Endothelial cell of hepatic sinusoid (primary cell): ENCODE measurements around the gene ZKSCAN4.

Source experiments
- in situ Hi-C: cut with HindIII; loops from 2 replicates; pipeline ENCODE4 v1.10.0; 2017; ENCODE audit warnings: low sequenced_read_pairs

Gene ZKSCAN4

DNA sequence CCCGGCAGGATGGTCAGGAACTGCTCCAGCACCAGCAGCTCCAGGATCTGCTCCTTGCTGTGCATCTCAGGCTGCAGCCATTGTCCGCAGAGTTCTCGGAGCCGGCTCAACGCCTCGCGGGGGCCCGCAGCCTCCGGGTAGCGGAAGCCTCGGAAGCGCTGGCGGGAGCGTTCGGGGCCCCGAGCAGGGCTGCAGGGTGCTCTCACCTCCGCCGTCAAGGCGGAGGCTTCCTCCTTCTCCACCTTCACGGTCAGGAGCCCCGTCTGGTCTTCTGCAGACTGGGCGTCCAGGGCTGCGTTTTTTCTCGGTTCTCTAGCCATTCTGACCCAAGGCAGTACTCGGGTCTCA lies 434 bp downstream of the ZKSCAN4 start:
- in situ Hi-C loops = loop anchor here (5.0 kb wide), 1 partner anchor 131 kb away; no protein-coding TSS in a partner anchor

DNA sequence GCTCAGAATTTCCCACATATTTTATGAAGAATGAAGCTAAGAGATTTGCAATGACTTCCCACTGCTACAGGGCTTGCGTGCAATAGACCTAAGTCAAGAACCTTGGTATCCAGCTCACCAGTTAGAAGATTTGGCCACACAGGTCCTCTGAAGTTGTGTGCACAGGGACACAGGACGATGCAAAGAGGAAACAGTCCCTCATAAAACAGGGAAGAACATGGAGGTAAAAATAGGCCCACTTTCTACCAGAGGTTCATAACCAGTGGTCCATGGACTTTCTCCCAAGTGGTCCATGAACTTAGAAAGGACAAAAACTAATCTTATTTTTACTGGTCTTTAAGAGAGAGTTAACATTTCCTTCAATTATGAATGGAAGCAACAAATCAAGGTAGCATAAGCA lies 1.3 kb downstream of the ZKSCAN4 start:
- in situ Hi-C loops = loop anchor here (5.0 kb wide), 1 partner anchor 132 kb away; no protein-coding TSS in a partner anchor

DNA sequence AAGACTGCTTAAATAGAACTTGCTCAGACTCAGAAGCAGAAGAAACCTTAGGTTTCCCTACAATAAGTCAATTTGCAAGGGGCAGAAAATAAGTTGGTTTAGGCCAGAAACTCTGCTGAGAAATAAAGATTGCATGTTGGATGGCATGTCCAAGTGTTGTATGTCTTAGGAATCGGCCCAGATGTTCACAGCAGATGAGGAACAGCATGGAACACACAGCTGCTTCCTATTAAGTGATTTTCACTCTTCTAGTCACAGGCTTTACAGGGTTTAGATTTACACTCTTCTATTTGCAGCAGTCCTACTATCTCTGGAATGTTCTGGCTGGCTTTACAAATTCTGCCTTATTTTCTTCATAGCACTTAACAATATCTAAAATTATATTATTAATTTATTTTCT lies 3.2 kb downstream of the ZKSCAN4 start:
- in situ Hi-C loops = no loop called here

DNA sequence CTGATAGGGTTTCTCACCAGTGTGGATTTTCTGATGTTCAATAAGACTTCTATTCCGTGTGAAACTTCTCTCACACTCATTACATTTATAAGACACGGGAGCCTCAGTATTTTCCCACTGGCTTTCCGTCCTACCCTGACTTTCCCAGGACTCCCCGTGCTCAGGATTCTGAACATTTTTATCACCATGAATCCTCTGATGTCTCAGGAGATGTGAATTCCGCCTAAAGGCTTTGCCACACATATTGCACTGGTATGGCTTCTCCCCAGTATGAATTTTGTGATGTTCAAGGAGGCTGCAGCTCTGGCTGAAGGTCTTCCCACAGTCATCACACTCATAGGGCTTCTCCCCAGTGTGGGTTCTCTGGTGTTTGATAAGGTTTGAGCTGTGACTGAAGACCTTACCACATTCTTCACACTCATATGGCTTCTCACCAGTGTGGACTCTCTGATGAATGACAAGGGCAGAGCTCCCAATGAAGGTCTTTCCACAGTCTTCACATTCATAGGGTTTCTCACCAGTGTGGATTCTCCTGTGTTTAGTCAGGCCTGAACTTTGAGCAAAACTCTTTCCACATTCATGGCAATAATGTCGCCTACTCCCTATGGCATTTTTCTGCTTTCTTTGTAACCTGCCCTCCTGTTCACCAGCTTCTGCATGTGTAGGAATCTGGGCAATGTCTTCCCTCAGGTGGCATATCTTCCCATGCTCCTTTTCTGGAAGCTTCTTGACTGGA lies 6.7 kb downstream of the ZKSCAN4 start:
- in situ Hi-C loops = no loop called here

DNA sequence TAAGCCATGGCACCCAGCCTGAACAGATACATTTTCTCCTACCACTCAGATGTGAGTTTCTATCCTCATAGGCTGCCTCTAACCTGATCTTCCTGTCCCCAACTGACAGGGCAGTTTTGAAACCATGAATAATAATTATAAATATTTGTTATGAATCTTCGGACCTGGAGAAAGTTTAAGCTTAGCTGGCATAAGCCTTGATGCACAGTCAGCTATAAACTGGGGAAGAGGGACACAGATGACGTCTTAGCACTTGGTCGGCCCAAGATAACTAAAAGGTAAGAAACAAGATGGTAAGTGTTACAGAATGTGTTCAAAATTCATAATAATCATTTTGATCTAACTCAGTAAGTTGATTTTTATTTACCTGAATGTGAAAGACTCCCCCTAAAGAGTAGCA lies 8.1 kb downstream of the ZKSCAN4 start:
- in situ Hi-C loops = no loop called here

DNA sequence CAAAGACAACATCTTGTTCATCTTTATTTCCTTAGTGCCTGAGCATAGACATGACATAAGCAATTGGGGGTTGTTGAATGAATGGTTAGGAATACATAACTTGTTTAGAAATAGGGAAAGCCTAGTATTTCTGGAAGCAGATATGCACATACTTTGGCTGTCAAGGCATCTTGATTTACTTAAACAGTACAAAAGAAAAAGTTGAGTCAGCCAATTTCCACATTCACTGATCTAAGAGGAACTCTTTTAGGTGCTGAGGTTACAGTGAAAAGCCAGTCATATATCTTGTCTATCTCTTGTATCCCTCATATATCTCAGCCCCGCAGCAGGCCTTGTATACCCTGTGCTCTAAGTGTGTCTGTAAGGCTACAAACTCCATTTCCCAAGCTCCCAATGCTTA lies 11.6 kb downstream of the ZKSCAN4 start:
- in situ Hi-C loops = no loop called here

DNA sequence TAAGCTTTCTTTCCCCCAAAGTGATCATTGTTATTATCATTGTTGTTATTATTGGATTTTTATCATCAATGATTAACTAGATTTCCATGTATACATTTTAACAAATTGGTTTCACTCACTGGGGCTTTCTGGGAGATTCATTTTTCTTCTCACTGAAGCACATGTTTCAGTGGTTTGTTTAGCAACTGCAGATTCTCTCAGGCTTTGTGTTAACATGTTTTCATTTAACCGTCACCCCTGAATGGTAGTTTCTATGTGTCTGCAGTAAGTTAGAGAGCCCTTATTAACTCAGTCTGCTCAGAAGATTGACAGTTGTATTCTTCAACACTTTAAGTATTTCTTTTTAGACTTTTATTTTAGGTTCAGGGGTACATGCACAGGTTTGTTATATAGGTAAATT lies 12.4 kb downstream of the ZKSCAN4 start:
- in situ Hi-C loops = no loop called here

DNA sequence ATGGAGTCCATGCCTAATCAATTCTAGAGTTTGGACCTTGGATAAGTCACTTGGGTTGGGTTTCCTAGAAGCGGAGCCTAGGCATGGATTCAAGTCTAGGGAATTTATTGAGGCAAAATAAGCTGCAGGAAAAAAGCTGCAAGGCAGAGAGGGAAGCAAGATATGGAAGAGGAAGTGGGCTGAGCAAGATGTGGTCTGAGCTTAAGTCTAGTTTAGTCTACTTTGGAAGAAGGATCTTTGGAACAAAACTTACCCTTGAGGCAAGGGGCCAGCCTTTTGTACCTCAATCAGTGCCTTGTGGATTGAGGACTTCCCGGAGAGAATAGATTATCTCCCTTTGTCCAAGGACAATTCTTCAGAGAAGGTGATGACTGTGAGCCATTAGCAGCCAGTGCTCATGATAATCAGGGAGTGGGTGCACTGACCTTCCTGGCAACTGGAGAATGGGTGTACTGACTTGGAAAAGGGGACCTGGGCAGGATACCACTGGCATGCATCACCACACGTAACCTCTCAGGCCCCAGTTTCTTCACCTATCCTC lies 16.1 kb downstream of the ZKSCAN4 start:
- in situ Hi-C loops = no loop called here

DNA sequence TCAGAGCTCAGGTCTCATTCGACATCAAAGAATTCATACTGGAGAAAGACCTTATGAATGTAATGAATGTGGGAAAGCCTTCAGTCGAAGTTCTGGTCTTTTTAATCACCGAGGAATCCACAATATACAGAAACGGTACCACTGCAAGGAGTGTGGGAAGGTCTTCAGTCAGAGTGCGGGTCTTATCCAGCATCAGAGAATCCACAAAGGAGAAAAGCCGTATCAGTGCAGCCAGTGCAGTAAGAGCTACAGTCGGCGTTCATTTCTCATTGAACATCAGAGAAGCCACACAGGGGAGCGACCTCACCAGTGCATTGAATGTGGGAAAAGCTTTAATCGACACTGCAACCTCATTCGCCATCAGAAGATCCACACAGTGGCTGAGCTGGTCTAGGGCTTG lies 19.3 kb downstream of the ZKSCAN4 start:
- in situ Hi-C loops = no loop called here

DNA sequence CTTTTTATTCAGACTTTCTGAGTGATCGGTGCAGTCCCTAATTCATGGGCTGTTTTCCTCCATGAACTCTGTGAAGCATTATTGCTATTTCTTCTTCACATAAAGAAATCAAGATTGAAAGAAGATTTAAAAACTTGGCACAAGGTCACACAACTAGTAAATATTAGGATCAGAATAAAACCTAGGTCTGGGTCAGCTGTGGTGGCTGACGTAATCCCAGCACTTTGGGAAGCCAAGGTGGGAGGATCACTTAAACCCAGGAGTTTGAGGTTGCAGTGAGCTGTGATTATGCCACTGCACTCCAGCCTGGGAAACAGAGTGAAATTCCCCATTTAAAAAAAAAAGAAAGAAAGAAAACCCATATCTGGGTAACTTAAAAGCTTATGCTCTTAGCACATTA lies 25.6 kb downstream of the ZKSCAN4 start:
- in situ Hi-C loops = no loop called here

DNA sequence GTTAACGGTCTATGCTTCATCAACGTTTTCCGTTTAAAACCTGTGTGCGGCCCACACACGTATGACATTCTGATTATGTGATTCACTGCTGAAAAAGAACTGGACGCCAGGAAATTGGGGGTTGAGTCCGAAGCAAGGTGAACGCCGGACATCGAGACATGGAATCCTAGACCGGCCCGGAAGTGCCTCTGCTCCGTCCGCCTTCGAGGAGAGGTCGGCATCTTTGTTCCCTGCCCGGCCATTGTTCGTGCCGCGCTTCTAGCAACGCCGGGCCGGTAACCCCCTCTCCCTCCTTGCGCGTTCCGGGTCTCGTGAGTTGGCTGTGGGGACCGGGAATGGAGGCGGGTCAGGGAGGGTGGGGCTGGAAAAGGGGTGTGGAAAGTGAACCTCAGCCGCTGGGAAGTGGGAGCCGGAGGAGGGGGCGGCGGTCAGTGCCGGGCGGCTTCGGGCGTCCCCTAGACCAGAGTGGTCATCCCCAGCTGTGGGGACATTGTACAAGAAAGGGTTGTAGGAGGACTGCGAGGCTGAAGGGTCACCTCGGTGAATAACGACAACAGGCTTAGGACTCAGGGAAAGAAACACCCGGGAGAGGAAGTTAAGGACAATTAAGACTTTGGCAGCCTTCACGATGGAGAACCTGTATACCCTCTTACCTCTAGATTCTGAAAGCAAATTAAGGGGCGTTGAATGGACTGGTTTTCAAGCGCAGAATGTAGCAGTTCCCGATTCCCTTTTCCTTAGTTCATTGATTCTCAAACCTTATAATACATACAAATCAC lies 26.8 kb downstream of the ZKSCAN4 start, which contains the start of gene ZSCAN9:
ZSCAN9 (plus strand) TSS at position 220 of the 779 bp plus-strand sequence. CDS start 1,810 bp downstream, outside the sequence.
- in situ Hi-C loops = no loop called here

DNA sequence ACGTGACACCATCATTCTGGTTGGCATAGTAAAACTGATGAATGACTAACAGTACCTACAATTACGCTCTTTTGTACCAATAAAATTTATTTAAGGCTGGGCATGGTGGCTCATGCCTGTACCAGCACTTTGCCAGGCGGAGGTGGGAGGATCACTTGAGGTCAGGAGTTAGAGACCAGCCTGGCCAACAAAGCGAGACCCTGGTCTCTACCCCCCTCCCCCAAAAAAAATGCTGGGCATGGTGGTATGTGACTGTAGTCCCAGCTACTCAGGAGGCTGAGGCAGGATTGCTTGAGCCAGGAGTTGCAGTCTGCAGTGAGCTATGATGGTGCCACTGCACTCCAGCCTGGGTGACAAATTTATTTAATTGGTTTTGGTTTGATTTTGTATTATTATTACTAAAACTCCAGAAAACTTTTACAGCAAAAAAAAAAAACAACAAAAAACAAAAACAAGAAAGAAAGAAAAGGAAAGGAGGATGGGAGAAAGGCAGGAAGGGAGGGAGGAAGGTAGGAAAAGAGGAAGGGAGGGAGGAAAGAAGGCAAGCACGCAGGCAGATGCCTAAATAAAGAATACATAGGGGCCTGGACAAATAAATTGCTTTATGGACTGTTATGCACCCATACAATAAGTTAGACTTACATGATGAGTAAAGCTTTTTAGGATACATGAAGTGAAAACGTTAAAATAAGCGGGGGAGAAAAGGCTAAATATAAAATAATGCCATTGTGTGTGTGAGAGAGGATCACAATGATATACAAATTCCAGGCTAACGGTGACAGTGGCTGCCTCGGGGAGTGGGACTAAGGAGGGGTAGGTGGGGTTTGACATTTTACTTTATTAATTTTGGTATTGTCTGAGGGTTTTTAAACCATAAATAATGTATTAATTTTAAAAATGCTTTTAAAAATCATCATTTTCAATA lies 27.7 kb downstream of the ZKSCAN4 start:
- in situ Hi-C loops = no loop called here

DNA sequence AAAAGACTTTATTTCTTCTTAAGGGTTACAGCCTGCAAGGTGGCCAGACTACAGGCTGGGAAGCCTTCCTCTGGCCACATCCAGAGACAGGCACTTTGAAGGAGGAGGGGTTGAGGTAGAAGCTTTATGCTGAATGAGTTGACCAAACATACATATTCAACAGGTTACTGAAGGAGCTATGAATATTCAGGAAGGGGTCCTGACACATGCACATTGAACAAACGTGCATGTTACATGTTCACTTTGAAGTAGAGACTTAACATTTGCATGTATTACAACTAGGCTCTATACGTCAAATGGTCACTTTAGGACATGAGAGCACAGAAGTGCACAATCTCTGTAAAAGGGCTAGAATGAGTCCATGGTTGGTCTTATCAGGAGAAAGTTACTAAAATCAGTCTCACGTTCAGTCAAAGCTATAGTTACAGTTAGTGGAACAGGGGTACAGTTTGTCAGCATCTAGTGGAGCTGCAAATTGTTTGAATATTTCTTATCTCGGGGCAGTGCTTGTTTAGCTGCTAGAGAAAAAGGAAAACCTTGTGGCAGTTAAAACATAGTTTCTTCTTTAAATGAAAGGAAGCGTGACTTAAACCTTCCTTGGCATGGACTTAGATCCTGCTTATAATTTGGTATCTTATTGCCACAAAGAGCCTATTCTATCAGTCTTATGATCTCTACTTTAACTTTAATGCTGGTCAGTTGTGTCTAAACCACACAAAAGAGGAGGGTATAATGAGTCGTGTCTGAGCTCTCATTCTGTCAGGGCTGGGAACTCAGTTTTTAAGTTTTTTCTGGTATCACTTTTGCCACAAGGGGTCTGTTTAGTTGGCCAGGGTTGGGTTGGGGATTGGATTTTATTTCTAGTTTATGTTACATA lies 31.6 kb downstream of the ZKSCAN4 start:
- in situ Hi-C loops = no loop called here

DNA sequence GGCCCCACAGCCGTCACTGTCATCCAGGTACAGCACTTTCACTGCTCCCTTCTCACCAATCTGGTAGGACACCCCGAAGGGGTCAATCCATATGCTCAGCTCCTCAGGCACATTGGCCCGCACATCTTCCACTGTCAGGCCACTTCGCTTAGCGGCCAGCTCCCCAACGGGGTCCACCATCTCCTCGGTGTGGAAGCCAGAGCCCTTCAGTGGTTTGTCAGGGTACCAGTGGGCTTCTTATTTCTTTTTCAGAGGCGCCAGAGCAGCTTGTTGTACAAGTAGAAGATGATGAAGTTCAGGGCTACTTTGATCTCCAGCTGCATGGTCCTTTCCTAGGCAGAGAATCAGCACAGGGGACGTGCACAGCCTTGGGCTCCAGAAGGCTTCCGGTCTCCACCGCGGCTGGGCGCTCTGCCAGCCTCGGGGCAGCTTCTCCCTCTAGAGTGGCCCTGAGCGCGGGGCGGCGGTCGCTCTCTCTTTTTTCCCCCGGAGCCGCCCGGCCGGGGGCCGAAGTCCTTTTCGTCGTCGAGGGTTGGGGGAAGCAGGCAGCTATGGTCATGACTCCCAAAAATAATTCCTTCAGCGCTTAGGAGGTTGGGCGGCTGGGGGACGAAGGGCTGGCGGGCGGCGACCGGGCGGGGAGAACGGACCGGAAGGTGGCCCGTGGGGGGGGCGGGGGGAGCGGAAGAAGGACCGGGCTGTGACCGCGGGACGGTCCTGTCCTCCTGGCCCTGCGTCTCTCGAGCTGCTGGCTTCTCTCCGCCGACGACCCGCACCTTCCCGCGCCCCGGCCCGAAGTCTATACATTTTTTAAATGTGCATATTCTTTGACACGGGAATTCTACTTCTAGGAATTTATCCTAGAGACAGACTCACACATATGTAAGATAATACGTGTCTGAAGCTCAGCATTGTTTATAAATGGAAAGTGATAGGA lies 33.5 kb downstream of the ZKSCAN4 start:
- in situ Hi-C loops = no loop called here

DNA sequence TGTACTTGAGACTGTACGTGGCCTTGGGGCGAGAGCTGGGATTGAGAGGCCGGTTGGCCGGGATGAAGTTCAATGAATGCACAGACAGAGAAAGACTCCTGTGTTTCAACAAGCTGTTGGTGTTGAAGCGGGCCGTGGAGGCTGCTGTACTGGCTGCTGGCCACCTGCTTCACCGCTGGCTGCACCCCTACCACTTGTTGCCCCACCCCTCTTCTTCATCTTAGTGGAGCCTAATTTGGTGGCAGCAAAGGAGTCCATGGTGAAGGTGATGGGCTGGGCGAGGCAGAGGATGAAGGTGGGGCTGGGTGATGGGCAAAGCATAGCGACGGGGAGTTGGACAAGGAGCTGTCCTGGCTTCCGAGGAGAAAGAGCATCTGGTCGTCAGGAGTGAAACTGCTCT lies 34.2 kb downstream of the ZKSCAN4 start:
- in situ Hi-C loops = no loop called here

DNA sequence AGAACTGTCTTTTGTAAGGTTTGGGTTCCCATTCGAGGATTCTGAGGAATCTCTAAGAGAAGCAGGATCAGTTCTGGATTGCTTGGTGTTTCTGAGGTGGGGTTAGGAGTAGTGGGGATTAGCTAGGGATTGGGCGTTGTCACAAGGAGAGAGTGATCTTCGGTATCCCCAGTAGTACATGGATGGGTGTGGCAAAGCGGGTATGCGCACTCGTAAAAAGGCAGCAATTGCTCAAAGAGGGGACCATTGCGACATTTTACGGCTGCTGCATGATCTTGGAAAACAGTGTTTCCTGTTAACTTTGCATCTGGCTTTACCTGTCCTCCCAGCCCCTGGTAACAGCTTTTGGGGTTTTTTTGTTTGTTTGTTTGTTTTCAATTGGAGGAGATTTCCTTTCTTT lies 36.6 kb downstream of the ZKSCAN4 start:
- in situ Hi-C loops = no loop called here

DNA sequence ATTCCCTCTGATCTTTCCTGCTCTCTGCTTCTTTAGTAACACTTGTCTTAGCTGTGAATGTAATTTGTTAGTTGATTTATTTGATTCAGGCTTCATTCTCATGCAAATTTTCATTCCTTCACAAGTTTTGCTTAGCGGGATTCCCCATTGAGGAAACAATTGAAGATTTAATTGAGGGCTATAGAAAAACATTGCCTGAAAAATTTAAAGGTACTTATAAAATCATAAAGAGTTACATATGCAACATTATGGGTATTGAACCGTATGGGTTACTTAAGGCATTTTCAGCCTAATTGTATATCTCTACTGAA lies 38.9 kb downstream of the ZKSCAN4 start:
- in situ Hi-C loops = no loop called here

DNA sequence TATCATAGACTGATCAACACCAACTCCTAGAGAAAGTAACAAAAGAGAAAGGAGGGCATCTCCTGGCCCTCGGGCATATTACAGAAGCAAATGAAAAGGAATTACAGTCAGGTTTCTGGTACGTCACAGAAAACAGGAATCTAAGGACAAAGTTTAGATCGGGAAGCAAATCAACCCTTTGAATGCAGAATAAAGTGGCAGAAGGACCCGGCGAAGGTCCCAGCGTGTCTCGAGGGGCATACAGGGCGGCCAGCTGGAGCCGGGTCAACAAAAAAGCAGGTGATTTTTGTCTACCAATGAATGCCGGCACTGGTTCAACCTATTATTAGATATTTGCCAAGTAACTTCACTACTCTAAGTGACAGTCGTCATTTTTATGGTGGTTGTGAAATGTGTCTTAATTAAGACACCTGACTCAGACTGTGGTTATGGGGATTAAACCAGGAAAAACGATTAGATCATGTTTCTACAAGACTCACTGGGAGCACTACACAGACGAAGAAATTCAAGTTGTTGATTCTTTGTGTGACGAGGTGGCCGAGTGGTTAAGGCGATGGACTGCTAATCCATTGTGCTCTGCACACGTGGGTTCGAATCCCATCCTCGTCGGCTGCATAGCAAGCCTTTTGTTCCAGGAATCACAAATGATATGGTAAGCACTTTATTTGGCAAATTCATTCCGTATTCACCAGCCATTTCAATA lies 39.4 kb downstream of the ZKSCAN4 start:
- in situ Hi-C loops = no loop called here
